Duodenal mucosa (tissue), 2 donors: Measurements from ENCODE around the gene CCL22.

Experiments used
- H3K27ac ChIP-seq: one replicate; pipeline ENCODE4 v1.7.0; 2013; ENCODE audit warnings: low read depth, low read length
- H3K27me3 ChIP-seq, 2 donors: one replicate each; pipeline ENCODE4 v1.7.0; 2013; ENCODE audit warnings: low read length in 2 of 2, control low read depth in 1 of 2; ENCODE audit not compliant: insufficient read depth in 2 of 2, control insufficient read depth in 1 of 2
- H3K36me3 ChIP-seq, 2 donors: one replicate each; pipeline ENCODE4 v1.7.0; 2013; ENCODE audit warnings: low read length in 2 of 2, control low read depth in 1 of 2; ENCODE audit not compliant: insufficient read depth in 2 of 2, control insufficient read depth in 1 of 2
- H3K4me1 ChIP-seq, 2 donors: one replicate each; pipeline ENCODE4 v1.7.0; 2013; ENCODE audit warnings: low read length in 2 of 2, control low read depth in 1 of 2; ENCODE audit not compliant: insufficient read depth in 2 of 2, control insufficient read depth in 1 of 2
- H3K4me3 ChIP-seq, 2 donors: one replicate each; pipeline ENCODE4 v1.7.0; 2013; ENCODE audit warnings: low read length in 2 of 2, low read depth in 1 of 2
- H3K9ac ChIP-seq, 2 donors: one replicate each; pipeline ENCODE4 v1.7.0; 2013; ENCODE audit warnings: low read length in 2 of 2, low read depth in 1 of 2
- H3K9me3 ChIP-seq, 2 donors: one replicate each; pipeline ENCODE4 v1.7.0; 2013; ENCODE audit warnings: low read length in 2 of 2, control low read depth in 1 of 2; ENCODE audit not compliant: control insufficient read depth in 1 of 2

The CCL22 gene

GRCh38 chr16:57345666-57346204 lies 12.8 kb upstream of the CCL22 start:
- H3K9me3 ChIP-seq = no peaks in the 10 kb centered on the region
- H3K9ac ChIP-seq = no peak overlapping the region
- no peaks in the 10 kb centered on the region for H3K36me3 ChIP-seq
- no peak overlapping the region for H3K4me3 ChIP-seq
- no peak overlapping the region for H3K27ac ChIP-seq
- peaks cover 0 to 4% of the 10 kb centered on the region in 2 donors for H3K27me3 ChIP-seq
- H3K4me1 ChIP-seq = peaks cover 0 to 10% of the 10 kb centered on the region in 2 donors

DNA sequence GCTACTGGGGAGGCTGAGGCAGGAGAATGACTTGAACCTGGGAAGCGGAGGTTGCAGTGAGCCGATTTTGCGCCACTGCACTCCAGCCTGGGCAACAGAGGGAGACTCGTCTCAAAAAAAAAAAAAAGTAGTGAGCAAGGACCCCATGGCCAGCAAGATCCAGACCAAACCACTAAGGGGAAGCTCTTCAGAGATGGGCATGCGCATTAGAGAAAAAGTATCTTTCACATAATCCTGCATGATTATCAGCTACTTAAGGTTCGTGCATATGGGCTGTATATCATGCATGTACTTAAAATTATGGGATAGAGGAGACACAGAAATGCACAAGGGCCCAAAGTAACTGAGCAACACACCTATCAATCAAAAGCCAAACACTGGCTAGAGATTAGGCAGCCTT lies 10.7 kb upstream of the CCL22 start:
- Histone ChIP-seq H3K9ac (no peak overlapping the region), H3K27ac (no peak overlapping the region), H3K36me3 (no peaks in the 10 kb centered on the region), H3K9me3 (no peaks in the 10 kb centered on the region), H3K4me3 (no peak overlapping the region), H3K27me3 (peaks cover 0 to 4% of the 10 kb centered on the region in 2 donors), H3K4me1 (no peaks in the 10 kb centered on the region)

- Histone ChIP-seq H3K4me1 (no peaks in the 10 kb centered on the region), H3K27ac (no peak overlapping the region), H3K4me3 (no peak overlapping the region), H3K9me3 (no peaks in the 10 kb centered on the region), H3K36me3 (no peaks in the 10 kb centered on the region), H3K27me3 (peaks cover 0 to 4% of the 10 kb centered on the region in 2 donors), H3K9ac (no peak overlapping the region)
Measured at GRCh38 chr16:57348327-57348726, 10.3 kb upstream of the CCL22 start.

DNA sequence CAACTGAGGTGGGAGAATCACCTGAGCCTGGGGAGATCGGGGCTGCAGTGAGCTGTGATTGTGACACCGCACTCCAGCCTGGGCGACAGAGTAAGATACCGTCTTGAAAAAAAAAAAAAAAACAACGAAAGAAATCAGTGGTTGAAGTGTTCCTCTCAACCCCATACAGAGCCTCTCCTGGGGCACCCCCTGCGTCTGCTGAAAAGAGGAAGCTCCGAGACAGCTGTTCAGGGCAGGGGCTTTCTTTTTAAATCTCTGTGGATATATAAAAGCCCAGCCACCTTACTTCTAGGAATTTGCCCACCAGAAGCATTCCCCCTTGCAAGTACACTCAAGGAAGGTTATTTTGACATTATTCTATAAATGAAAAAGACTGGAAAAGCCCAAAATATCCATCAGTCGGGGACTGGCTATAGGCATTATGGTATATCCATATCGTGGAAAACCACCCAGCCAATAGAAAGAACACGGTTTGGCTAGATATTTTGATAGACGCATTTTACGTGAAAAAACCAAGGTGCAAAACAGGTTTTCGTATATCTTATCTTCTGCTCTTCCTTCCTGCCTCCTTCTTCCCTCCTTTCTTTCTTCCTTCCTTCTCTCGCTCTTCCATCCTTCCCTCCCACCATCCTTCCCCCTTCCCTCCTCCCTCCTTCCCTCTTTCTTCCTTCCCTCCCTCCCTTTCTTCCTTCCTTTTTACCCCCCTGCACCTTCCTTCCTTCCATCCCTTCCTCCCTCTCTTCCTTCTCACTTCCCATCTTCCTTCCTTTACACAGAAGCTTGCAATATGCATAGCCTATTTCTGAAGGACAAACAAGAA lies 9.2 kb upstream of the CCL22 start:
- H3K36me3 ChIP-seq = no peaks in the 10 kb centered on the region
- H3K27ac ChIP-seq = no peak overlapping the region
- no peaks in the 10 kb centered on the region for H3K4me1 ChIP-seq
- H3K9ac ChIP-seq = no peak overlapping the region
- H3K27me3 ChIP-seq = peaks cover 0 to 4% of the 10 kb centered on the region in 2 donors
- H3K4me3 ChIP-seq = no peak overlapping the region
- no peaks in the 10 kb centered on the region for H3K9me3 ChIP-seq

DNA sequence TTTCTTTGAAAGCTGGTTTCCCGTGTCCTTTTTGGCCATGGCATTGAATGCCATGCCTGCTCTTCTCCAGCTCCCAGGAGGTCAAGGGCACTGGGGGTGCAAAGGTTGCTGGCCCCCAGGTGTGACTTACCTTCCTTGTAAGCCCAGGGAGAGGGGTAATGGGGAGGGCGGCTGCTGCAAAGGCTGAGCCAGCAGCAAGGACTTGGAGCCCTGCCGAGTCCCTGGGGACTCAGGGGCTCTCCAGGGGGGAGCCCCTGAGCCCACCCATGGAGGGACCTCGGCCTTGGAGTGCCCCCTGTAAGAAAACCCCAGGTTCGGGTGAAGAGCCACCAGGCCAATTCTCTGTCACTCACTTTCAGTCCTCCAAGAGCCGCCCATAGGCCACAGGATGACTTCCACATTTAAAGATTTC lies 5.9 kb upstream of the CCL22 start:
- H3K27ac ChIP-seq = no peak overlapping the region
- H3K9ac ChIP-seq = no peak overlapping the region
- no peak overlapping the region for H3K4me3 ChIP-seq
- H3K27me3 ChIP-seq = peaks cover 0 to 4% of the 10 kb centered on the region in 2 donors
- H3K9me3 ChIP-seq = no peaks in the 10 kb centered on the region
- no peaks in the 10 kb centered on the region for H3K36me3 ChIP-seq
- H3K4me1 ChIP-seq = no peaks in the 10 kb centered on the region

DNA sequence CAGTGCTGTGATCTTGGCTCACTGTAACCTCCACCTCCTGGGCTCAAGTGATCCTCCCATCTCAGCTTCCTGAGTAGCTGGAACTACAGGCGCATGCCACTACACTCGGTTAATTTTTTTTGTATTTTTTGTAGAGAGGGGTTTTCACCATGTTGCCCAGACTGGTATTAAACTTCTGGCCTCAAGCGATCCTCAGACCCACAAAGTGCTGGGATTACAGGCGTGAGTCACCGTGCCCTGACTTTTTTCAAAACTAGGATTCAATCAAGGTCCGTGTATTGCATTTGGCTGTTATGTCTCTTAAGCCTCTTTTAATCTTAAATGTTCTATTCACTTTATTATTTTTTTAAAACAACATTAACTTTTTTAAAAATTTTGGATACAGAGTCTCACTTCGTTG lies 4.3 kb upstream of the CCL22 start:
- H3K27me3 ChIP-seq = no peaks in the 10 kb centered on the region
- no peak overlapping the region for H3K4me3 ChIP-seq
- no peaks in the 10 kb centered on the region for H3K9me3 ChIP-seq

GRCh38 chr16:57355898-57356414 lies 2.6 kb upstream of the CCL22 start:
- no peak overlapping the region for H3K9ac ChIP-seq
- H3K27ac ChIP-seq = no peak overlapping the region
- H3K9me3 ChIP-seq = no peaks in the 10 kb centered on the region
- no peak overlapping the region for H3K4me3 ChIP-seq
- H3K4me1 ChIP-seq = no peaks in the 10 kb centered on the region
- H3K27me3 ChIP-seq = no peaks in the 10 kb centered on the region
- H3K36me3 ChIP-seq = no peaks in the 10 kb centered on the region

More for the DNA sequence above, 4.3 kb upstream of the CCL22 start:
- no peak overlapping the region for H3K27ac ChIP-seq
- no peaks in the 10 kb centered on the region for H3K4me1 ChIP-seq
- no peaks in the 10 kb centered on the region for H3K36me3 ChIP-seq
- no peak overlapping the region for H3K9ac ChIP-seq

DNA sequence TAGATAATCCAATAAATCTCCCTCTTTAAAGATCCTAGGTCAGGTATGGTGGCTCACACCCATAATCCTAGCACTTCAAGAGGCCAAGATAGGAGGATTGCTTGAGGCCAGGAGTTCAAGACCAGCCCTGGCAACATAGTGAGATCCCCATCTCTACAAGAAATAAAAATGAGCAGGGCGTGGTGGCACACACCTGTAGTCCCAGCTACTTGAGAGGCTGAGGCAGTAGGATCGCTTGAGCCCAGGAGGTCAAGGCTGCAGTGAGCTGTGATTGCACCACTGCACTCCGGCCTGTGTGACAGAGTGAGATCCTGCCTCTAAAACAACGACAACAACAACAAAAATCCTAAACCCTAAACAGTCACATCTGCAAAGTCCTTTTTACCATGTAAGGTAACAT lies 2.0 kb upstream of the CCL22 start:
- no peaks in the 10 kb centered on the region for H3K36me3 ChIP-seq
- H3K4me1 ChIP-seq = no peaks in the 10 kb centered on the region
- H3K4me3 ChIP-seq = no peak overlapping the region
- H3K27ac ChIP-seq = no peak overlapping the region
- no peaks in the 10 kb centered on the region for H3K9me3 ChIP-seq
- no peak overlapping the region for H3K9ac ChIP-seq
- H3K27me3 ChIP-seq = no peaks in the 10 kb centered on the region

DNA sequence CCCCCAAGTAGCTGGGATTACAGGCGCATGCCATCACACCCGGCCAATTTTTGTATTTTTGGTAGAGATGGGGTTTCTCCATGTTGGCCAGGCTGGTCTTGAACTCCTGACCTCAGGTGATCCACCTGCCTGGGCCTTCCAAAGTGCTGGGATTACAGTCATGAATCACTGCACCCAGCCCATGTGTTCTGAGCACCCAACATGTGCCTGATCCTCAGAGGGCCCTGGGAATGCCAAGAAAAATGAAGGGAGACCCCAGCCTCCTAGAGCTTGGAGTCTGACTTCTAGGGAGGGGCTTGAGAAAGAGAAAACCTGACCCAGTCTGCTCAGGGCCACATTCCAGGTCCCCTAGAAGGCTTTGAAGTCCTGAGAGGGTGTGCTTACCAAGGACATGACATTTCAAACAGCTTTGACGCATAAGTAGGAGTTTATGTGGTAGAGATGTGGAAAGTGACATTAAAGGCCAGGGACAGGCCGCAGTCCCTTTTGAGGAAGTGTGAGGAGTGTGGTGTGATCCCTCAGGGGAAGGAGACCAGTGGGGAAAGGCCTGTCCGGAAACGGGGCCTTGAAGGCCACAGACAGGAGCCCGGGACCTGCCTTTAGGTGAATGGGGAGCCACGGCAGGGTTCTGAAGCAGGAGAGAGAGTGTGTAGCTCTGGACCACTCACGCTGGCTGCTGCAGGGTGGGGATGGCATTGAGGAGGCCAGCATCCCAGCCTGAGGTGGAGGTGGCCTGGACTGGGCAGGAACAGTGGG lies 1.1 kb upstream of the CCL22 start:
- no peaks in the 10 kb centered on the region for H3K27me3 ChIP-seq
- H3K9ac ChIP-seq = no peak overlapping the region
- no peaks in the 10 kb centered on the region for H3K4me1 ChIP-seq
- H3K36me3 ChIP-seq = no peaks in the 10 kb centered on the region
- no peak overlapping the region for H3K27ac ChIP-seq
- no peak overlapping the region for H3K4me3 ChIP-seq
- H3K9me3 ChIP-seq = no peaks in the 10 kb centered on the region

DNA sequence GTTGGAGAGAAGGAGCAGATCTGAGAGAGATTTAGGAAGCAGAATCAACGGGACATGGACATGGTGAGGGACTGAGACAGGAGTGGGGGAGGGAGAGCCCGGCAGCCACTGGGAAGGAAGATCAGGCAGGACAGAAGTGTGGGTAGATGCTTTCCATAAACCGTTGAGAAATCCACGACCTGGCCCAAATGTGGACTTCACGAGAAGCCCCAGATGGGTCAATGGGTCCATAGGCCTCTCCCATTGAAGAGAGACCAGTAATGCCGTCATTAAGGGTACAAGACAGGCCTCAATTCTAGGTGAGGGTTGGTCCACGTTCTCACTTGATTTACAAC lies 530 bp upstream of the CCL22 start:
- Histone ChIP-seq H3K9me3 (no peaks in the 10 kb centered on the region), H3K9ac (no peak overlapping the region), H3K36me3 (no peaks in the 10 kb centered on the region), H3K27me3 (no peaks in the 10 kb centered on the region), H3K4me3 (no peak overlapping the region), H3K27ac (no peak overlapping the region), H3K4me1 (no peaks in the 10 kb centered on the region)
